Cardiac muscle cell (in vitro differentiated cells and primary cell): ENCODE data around the gene TLR7. TPM values are rescaled to one million over a fixed set of nuclear protein-coding genes. Genes with fewer than 3 reads are reported as not detected.

Experiments
- DNase-seq, 2 donors: peaks; one replicate each; pipeline versions ENCODE4 v3.0.0 to v3.0.0-alpha.2; 2010 to 2017; ENCODE audit warnings: low read depth in 1 of 2, low spot score in 1 of 2
- H3K27ac ChIP-seq: fragments of 200-600 bp; sonication (generic); 2 replicates; pipeline ENCODE4 v1.5.1; 2016
- H3K27me3 ChIP-seq: fragments of 200-600 bp; sonication (generic); 2 replicates; pipeline ENCODE4 v1.6.0; 2016; ENCODE audit warnings: control low read depth
- H3K36me3 ChIP-seq: fragments of 200-600 bp; sonication (generic); 2 replicates; pipeline ENCODE4 v1.5.1; 2016; ENCODE audit warnings: control low read depth
- H3K4me1 ChIP-seq: fragments of 200-600 bp; sonication (generic); 2 replicates; pipeline ENCODE4 v1.8.1; 2017; ENCODE audit warnings: low read depth, mild to moderate bottlenecking, mixed run types
- H3K4me3 ChIP-seq: fragments of 200-600 bp; sonication (generic); 2 replicates; pipeline ENCODE4 v1.5.1; 2016; ENCODE audit warnings: mild to moderate bottlenecking
- H3K9me3 ChIP-seq: fragments of 200-600 bp; sonication (generic); 2 replicates; pipeline ENCODE4 v1.5.1; 2017; ENCODE audit warnings: low read depth, mild to moderate bottlenecking, control low read depth
- polyA plus RNA-seq: library from polyadenylated mRNA; unstranded; fragments of >200 nt; fragmentation: Nextera tagmentation; extraction: Ambion mirVana; gene quantifications from 2 replicates; pipeline ENCODE4 v1.2.1, GENCODE V29; 2016
- total RNA-seq: library from RNA; depleted of rRNA; stranded (reverse); fragments of >200 nt; gene quantifications from 2 replicates; pipeline ENCODE4 v1.2.3, GENCODE V29; 2016
- TF ChIP-seq, protein P1 (sequence below): IDR thresholded peaks from 2 replicates; pipeline ENCODE4 v1.5.1; 2012; ENCODE audit warnings: low read depth, mild to moderate bottlenecking, low read length

The TLR7 gene
- total and polyA plus RNA-seq, 2 experiments from 2014 or later, result not detected

DNA sequence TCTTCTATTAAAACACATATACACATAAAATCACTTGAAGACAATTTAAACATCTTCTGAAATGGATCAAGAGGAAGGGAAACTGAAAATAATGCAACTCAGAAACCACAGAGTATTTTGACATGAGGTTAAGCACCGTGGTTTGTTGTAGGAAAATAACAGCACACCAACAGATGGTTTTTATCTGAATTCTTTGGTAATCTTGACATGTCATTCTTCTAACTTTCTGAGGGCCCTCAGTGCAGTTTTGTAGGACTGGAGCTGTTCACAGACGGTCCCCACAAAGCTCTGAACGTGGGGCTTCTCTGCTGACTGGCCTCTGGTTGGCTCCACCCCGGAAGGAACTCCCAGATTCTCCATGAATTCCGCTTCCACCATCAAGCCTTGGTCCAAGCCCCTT is 23.6 kb downstream of the TLR7 start:
- peak in 1 of 2 donors; percentile 68 for DNase-seq
- H3K4me3 ChIP-seq, result no peak overlapping the region
- no peak overlapping the region for H3K27ac ChIP-seq
- no peaks in the 10 kb centered on the region for H3K27me3 ChIP-seq
- H3K4me1 ChIP-seq, result no peaks in the 10 kb centered on the region
- H3K9me3 ChIP-seq, result no peaks in the 10 kb centered on the region
- H3K36me3 ChIP-seq, result no peaks in the 10 kb centered on the region
- TF ChIP-seq, protein P1, sequence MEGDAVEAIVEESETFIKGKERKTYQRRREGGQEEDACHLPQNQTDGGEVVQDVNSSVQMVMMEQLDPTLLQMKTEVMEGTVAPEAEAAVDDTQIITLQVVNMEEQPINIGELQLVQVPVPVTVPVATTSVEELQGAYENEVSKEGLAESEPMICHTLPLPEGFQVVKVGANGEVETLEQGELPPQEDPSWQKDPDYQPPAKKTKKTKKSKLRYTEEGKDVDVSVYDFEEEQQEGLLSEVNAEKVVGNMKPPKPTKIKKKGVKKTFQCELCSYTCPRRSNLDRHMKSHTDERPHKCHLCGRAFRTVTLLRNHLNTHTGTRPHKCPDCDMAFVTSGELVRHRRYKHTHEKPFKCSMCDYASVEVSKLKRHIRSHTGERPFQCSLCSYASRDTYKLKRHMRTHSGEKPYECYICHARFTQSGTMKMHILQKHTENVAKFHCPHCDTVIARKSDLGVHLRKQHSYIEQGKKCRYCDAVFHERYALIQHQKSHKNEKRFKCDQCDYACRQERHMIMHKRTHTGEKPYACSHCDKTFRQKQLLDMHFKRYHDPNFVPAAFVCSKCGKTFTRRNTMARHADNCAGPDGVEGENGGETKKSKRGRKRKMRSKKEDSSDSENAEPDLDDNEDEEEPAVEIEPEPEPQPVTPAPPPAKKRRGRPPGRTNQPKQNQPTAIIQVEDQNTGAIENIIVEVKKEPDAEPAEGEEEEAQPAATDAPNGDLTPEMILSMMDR, result no peak

DNA sequence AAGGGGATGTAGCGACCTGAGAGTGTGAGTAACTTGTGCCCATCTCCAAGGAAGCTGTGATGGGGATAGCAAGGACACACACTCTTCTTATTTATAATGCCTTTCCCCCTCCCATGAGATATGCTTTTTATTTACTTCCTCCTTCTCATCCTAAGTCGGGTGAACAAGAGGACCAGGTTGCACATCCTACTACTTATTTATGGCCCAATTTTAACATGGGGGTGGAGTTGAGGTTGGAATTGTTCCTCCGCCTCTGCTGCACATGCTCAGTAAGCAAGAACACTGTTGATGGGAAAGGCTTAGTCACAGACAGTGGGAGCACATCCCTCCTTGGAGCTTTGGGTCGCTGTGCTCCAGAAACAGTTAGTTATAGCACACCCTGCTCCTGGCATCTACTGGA is 24.3 kb downstream of the TLR7 start:
- no peak overlapping the region for H3K4me3 ChIP-seq
- no peak for DNase-seq
- TF ChIP-seq, protein P1, result no peak
- no peaks in the 10 kb centered on the region for H3K4me1 ChIP-seq
- H3K9me3 ChIP-seq, result no peaks in the 10 kb centered on the region
- no peak overlapping the region for H3K27ac ChIP-seq
- no peaks in the 10 kb centered on the region for H3K27me3 ChIP-seq
- no peaks in the 10 kb centered on the region for H3K36me3 ChIP-seq

DNA sequence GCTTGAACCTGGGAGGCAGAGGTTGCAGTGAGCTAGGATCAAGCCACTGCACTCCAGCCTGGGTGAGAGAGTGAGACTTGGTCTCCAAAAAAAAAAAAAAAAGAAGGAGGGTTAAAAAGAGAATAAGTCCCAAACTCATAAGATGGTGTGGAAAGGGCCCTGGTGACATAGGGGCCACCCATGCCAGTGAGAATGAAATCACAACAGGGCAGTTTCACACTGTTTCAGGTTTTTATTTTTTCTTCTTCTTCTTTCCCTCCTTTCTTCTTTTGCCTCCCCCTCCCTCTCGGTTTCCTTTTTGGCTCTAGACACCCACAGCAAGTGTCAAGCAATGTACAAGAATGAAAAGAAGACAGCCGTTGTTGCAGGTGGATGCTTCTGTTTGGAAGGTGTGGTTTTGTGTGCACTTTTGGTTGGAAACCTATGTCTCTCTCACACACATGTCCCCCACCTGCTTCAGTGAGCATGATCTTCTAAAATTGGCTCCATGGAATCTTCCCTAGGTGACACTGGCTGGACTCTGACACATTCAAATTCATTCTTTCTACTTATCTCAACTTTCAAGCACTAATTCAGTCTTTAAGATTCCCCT is 25.1 kb downstream of the TLR7 start:
- no peaks in the 10 kb centered on the region for H3K36me3 ChIP-seq
- TF ChIP-seq, protein P1, result no peak
- no peak for DNase-seq
- no peaks in the 10 kb centered on the region for H3K4me1 ChIP-seq
- no peak overlapping the region for H3K4me3 ChIP-seq
- H3K27ac ChIP-seq, result no peak overlapping the region
- H3K27me3 ChIP-seq, result no peaks in the 10 kb centered on the region
- H3K9me3 ChIP-seq, result no peaks in the 10 kb centered on the region

DNA sequence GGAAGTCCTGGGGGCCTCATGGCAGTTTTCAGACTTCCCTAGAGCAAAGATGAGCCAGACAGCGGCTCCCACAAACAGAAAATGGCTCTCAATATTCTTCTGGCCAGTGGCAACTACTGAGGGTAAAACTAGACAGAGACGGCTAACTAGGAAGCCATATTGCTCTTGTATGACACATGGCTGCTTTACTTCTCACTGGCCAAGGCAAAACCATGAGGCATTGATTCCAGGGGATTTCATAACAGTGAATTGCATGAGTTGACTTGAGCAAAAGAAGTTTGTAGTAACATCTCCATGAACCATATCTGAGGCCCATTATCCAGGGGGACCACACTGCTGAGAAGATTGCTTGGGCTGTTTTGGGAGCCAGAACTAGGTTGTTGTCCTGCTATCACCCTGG is 25.8 kb downstream of the TLR7 start:
- TF ChIP-seq, protein P1, result no peak
- no peak for DNase-seq
- no peaks in the 10 kb centered on the region for H3K4me1 ChIP-seq
- no peak overlapping the region for H3K27ac ChIP-seq
- no peaks in the 10 kb centered on the region for H3K9me3 ChIP-seq
- H3K27me3 ChIP-seq, result no peaks in the 10 kb centered on the region
- H3K36me3 ChIP-seq, result no peaks in the 10 kb centered on the region
- no peak overlapping the region for H3K4me3 ChIP-seq

DNA sequence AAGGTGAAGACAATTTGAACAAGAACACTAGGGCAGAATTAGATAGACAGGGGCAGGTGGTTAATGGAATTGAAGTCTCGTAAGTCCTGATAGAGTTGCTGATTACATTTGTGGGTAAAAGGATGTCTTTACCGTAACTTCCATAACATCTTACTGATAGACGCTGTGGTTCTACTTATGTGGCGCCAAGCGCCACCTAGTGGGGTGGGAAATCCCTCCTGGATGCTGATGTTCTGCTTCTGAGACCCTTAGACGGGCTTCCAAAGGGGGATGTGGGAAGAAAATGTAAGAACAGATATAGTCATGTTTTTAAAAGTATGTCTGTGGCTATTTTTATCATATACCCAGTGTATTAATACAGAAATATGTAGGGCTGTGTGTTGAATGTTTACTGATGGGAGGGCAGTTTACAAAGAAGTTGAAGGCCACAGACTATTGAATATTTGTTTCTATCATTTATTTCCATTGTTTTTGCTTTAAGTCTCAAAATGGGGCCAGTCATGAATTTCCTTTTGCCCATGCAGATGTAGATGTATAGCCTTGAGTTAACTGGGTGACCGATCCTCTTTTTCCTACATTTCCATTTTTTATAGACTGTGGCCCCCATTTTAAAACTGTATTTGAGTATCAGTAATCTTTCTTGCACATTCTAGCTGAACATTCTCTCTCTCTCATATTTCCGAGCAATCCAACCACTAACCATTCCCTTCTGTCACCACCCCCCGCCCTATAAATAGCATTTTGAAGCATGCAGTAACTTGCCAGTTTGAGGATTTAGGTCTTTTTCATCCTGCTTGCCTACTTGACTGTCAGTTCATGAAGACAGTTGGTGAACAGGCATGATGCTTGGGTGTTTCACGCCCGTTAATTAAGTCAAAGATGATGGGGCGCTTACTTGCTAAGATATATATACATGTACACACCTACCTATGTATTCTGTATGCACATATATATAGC is 27.5 kb downstream of the TLR7 start:
- peak; percentile 28 to 38 for DNase-seq
- no peak overlapping the region for H3K4me3 ChIP-seq
- H3K27me3 ChIP-seq, result no peaks in the 10 kb centered on the region
- H3K27ac ChIP-seq, result no peak overlapping the region
- no peaks in the 10 kb centered on the region for H3K36me3 ChIP-seq
- TF ChIP-seq, protein P1, result peak; percentile 66
- H3K9me3 ChIP-seq, result no peaks in the 10 kb centered on the region
- H3K4me1 ChIP-seq, result no peaks in the 10 kb centered on the region
